ENCODE data around the gene KCTD3. TPM values are rescaled to one million over a fixed set of nuclear protein-coding genes. Genes with fewer than 3 reads are reported as not detected.

The KCTD3 gene
- total RNA-seq, 1 donor from 2014 or later, result 35.2 TPM

DNA sequence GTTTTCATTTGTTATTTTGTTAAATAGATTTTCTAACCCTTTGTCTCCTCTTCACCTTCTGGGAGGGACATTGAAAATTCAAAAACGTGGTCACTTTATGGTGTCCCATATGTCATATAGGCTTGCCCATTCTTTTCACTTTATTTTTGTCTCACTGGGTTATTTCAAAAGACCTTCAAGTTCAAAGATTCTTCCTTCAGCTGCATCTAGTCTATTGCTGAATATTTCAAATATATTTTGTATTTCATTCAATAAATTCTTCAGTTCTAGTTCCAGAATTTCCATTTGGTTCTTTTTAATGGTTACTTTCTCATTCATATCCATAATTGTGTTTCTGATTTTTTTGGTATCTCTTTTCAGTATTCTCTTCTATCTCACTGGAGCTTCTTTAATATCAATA, 11.6 kb upstream of the KCTD3 start:
- ATAC-seq (no peak), DNase-seq (ENCODE audit: low spot score) (no peak)

GRCh38 chr1:215556996-215557395, 10.1 kb upstream of the KCTD3 start:
- no peak for ATAC-seq
- DNase-seq (ENCODE audit: low spot score), result no peak

DNA sequence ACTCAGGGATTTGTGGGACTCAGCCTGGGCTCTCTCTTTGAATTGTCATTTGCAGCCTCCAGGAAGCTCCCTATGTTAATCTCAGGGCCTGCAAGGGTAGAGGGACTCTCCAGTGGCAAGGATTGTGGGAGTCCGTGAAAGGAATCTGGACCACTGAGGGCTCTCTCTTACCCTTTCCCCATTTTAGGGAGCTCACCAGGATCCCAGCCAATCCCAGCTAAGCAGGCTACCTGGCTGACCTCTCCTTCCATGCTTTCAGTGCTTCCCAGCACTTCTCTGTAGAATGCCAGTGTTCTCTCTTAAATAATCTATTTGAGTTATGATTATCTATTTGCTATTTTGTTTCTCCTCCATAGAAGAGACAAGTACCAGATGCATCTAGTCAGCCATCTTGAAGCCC, 9.6 kb upstream of the KCTD3 start:
- ATAC-seq, result peak; percentile 63
- DNase-seq (ENCODE audit: low spot score), result no peak

DNA sequence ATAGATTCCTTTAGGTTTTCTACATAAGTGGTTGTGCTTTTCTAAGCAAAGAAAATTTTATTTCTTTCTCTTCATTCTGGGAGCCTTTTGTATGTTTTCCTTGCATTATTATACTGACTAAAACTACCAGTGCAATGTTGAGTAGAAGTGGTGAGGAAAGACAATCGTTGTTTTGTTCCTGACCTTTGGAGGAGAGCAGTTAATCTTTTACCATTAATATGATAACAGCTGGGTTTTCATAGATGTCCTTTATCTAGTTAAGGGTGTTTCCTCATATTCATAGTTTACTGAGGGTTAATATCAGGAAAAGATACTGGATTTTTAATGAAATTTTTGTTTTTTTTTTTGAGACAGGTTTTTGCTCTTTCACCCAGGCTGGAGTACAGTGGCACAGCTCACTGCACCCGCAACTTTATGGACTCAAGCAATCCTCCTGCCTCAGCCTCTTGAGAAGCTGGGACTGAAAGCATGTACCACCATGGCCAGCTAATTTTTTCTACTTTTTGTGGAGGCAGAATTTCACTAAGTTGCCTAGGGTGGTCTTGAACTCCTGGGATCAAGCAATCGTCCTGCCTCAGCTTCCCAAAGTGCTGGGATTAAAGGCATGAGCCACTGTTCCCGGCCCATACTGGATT, 9.0 kb upstream of the KCTD3 start:
- no peak for DNase-seq (ENCODE audit: low spot score)

DNA sequence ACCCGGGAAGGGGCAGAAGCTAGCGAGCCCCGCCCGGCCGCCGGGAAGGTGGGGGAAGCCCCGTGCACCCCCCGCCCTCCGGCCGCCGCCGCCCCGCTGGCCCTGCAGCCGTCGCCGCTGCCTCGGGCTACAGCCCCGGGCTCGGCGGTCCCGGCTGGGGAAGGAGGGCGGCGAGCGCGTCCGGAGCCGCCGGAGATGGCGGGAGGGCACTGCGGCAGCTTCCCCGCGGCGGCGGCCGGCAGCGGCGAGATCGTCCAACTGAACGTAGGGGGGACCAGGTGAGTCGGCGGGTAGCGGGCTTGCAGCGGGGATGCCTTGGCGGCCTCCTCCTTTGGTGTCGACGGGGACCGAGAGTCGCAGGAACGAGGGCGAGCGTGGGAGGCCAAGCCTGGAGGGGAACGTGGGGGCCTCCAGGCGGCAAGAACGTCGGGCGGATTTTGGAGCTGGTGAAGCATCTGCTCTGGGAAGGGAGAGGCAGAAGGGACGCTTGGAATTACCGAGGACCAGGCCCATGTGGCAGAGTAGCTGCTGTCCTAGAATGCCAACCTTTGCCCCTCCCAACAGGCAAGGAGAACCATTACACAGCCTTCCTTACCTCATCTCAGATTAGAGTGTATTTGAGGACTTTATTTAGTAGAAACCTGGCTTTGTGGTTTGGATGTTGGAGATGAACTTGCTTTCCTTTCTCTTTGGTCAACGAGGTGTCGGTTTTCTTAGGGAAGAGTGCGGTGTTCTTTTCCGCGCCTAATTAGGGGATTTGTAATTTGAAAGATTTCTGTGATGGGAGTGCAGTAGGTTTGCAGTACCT, 591 bp downstream of the KCTD3 start:
- ATAC-seq (peak; percentile 77), DNase-seq (ENCODE audit: low spot score) (peak; percentile 64)

More for the DNA sequence above, 9.0 kb upstream of the KCTD3 start:
- peak; percentile 89 for ATAC-seq

DNA sequence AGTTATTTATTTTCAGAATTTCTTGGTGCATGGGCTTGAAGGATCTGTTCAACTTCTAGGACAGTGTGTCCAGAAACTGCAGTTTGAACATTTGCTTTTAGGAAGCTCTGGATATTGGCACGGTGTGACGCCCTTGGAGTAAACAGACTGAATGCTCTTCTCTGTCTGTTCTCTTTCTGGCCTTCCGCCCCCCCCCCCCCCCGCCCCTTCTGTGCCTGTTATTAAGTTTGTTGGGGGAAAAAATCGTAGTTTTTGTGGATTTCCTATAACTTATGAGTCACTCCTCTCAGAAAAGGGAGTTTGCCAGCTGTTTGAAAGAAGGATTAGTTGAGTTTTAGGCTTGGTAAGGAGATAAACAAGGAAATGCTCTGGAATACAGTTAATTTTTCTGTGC, 1.2 kb downstream of the KCTD3 start:
- DNase-seq (ENCODE audit: low spot score), result no peak
- ATAC-seq, result peak; percentile 37

DNA sequence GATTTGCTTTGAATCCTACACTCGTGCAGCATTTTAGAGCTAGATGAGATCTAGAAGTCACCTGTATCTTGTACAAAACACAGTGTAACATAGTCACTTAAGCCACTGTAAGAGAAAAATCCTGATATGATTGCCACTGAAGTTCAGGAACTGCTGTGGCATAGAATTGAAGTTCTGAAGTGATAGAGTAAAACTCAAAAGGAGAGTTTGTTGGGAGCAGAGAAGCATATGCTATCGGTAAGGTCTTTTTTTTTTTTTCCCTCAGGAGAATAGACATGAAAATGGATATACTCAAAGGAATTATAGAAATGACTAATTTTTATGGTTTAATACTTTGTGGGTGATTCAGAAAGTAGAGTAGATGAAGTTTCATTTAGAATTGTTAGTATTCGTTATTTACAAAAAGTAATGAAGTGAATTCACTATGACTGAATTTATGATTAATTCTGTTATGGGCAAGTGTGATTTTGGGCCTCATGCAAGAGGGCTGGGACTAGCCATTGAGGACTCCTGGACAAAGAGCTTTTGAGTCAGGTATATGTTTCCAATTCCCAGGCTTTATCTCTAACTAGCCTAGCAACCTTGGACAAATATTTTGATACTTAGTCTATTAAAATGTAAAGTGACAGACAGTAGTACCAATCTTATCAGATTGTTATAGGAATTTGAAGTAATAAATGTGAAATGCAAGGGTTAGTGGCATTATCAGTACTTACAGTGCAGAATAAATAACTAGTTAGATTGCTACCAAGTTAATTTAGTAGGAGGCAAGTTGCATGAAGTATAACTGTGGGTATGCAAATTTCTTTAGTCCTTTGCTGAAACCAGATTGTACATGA, 3.1 kb downstream of the KCTD3 start:
- ATAC-seq (no peak), DNase-seq (ENCODE audit: low spot score) (no peak)

- DNase-seq (ENCODE audit: low spot score) (no peak), ATAC-seq (no peak)
Measured at GRCh38 chr1:215581896-215582295, 14.8 kb downstream of the KCTD3 start.

- ATAC-seq, result peak; percentile 89
- no peak for DNase-seq (ENCODE audit: low spot score)
Measured at GRCh38 chr1:215583185-215583749, 16.2 kb downstream of the KCTD3 start.

DNA sequence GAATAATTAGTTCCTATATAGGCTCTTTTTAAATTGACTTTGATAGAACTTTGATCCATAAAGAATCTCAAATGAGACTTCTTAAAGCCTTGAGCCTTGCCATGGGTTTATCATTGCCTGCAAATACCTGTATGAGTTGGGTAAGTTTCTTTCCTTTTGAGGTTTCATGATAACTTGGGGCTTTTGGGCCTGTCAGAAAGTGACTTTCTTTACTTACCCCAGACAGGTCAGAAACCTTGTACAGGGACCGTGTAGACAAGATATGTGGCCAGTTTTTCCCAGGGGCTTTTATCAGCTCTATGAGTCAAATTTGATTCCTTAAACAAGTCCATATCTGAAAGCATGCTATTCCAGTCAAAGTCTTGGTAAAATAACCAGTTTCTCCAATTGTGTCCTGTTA, 17.3 kb downstream of the KCTD3 start:
- DNase-seq (ENCODE audit: low spot score), result no peak
- no peak for ATAC-seq

- ATAC-seq, result no peak
- no peak for DNase-seq (ENCODE audit: low spot score)
Measured at GRCh38 chr1:215589650-215590435, 22.7 kb downstream of the KCTD3 start.

DNA sequence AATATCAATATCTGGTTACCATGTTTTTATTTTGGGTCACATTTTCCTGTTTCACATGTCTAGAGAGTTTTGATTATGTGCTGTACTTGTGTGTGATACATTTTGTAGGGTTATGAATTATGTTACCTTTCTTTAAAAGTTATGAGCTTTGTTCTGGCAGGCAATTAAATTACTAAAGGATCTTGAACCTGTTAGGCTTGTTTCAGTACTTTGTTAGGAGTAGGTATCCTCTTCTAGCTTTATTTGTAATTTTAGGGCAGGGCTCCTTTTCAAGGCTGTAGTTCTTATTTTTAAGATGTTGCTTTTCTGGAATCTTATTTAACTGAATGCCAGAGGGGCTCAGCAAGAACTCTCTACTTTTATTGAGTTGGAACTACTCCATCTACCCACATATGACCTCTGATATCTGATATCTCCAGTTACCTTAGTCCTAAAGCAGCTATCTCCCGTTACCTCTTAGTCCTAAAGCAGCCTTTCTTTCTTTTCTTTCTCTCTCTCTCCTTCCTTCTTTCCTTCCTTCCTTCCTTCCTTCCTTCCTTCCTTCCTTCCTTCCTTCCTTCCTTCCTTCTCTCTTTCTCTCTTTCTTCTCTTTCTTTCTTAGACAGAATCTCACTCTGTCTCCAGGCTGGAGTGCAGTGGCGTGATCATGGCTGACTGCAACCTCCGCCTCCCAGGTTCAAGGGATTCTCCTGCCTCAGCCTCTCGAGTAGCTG, 23.8 kb downstream of the KCTD3 start:
- ATAC-seq, result no peak
- DNase-seq (ENCODE audit: low spot score), result no peak

GRCh38 chr1:215594640-215595039, 27.5 kb downstream of the KCTD3 start:
- DNase-seq (ENCODE audit: low spot score), result no peak
- no peak for ATAC-seq

DNA sequence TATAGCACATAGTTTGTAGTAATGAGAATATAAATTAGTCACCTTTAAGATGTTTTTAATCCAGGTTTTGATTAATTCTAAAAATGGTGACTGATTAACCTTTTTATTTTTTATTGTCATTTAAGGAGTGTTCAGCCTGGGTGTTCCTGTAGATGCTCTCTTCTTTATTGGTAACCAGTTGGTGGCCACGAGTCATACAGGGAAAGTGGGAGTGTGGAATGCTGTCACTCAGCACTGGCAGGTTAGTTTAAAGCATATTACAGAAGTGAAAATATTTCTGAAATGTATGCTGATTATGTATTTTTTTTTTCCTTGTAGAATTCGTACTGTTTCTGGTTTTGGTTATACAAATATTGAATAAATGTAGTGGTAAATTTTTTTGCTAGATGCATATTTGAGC, 28.1 kb downstream of the KCTD3 start:
- ATAC-seq (no peak), DNase-seq (ENCODE audit: low spot score) (no peak)

DNA sequence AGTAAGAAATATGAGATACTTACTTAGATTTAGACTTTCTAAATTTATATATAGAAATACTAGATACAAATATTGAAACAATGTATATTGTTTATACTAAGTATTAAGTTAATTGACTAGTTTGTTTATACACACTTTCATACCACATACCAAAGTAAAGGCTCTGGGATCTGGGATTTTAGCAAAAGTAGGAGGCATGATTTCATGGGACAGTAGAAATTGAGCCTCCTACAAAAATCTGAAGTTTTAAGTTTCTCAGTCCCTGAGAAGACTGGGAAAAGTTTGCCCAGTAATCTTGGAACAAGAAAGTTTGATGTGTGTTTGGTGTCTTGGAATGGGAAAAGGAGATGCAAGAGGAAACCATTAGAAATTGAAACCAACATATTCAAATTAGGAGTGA, 30.9 kb downstream of the KCTD3 start:
- ATAC-seq (no peak), DNase-seq (ENCODE audit: low spot score) (no peak)

- no peak for DNase-seq (ENCODE audit: low spot score)
- ATAC-seq, result no peak
Measured at GRCh38 chr1:215599418-215600074, 32.4 kb downstream of the KCTD3 start.

DNA sequence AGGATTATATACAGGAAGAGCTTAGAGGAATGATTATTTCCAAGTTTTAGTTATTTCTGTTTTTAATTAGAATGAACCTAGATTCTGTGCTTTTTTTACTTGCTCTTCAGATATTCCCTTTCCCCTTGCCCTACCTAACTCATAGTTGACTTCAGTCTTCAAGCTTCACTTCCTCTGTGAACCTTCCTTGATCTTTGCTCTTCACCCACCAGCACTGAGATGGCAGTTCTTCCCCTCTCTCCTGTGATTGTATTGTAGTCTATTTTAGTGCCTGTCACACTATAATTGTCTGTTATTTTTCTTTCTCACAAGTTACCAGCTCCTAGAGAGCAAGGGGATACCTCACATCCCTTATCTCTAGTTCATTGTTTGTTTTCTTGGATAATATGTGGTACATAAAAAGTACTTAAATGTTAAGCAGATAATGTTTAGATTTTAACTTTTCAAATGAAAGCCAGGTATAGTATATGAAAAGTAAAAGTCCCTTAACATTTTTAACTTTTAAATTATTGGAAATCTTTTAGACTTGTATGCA, 33.2 kb downstream of the KCTD3 start:
- ATAC-seq (no peak), DNase-seq (ENCODE audit: low spot score) (no peak)

DNA sequence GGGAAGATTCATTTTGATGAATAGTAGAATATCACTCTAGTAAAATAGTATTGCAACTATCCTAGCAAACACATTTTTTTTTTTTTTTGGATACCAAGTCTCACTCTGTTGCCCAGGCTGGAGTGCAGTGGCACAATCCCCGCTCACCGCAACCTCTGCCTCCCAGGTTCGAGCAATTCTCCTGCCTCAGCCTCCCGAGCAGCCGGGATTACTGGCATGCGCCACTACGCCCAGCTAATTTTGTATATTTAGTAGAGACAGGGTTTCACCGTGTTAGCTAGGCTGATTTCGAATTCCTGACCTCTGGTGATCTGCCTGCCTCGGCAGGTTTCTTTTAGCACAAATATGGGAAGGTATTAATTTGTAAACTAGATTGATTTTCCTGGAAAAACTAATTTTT, 33.8 kb downstream of the KCTD3 start:
- DNase-seq (ENCODE audit: low spot score), result no peak
- ATAC-seq, result no peak

DNA sequence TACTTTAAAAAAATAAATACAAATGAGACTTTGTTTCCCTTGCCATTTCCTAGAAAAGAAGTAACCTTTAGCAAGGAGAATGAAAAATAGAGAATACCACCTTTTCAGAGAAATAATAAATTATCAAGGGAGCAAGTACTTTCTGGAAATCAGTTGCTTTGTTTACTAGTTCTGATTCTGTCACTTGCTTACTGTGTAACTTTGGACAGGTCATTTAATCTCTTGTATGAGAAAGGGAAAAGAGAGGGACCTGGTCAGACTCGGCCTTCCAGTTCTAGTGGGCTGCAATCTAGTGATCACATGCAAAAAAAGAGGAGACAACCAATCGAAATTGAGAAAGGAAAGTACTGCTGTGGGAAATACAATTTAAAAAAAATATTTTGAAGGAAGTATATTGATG, 34.2 kb downstream of the KCTD3 start:
- no peak for DNase-seq (ENCODE audit: low spot score)
- no peak for ATAC-seq

All from left lobe of liver (tissue), 2 donors.